K562 (cell line): Measurements from ENCODE around the gene SLCO2B1.

Experiments used
- CAMTA2 ChIP-seq: fragments of 250-450 bp; sonication (Bioruptor Pico); conservative IDR thresholded peaks from 2 replicates; pipeline ENCODE4 v1.5.1; 2022
- EZH2 ChIP-seq: IDR thresholded peaks from 2 replicates; pipeline ENCODE4 v1.6.1; 2012; ENCODE audit warnings: low read depth, mild to moderate bottlenecking, inconsistent platforms, low read length, borderline replicate concordance
- KDM1A ChIP-seq, 2 experiments: fragments of 450-650 bp; IDR thresholded peaks; 2 replicates each; pipeline ENCODE4 v1.6.1; 2016; ENCODE audit warnings: mild to moderate bottlenecking in 2 of 2
- PHB2 ChIP-seq: fragments of 450-650 bp; IDR thresholded peaks from 2 replicates; pipeline ENCODE4 v1.6.1; 2017; ENCODE audit warnings: low read depth
- TFE3 ChIP-seq: fragments of 450-650 bp; formaldehyde crosslinking; IDR thresholded peaks from 2 replicates; pipeline ENCODE4 v1.4.0; 2020; ENCODE audit warnings: mild to moderate bottlenecking, mixed read lengths
- TF ChIP-seq, protein P1 (sequence below), 3 experiments: IDR thresholded peaks in 2 of 3; conservative IDR thresholded peaks in 1 of 3; 2 replicates each; pipeline ENCODE4 v1.5.1; 2011 to 2012; ENCODE audit warnings: low read length in 3 of 3, mild to moderate bottlenecking in 3 of 3, control low read depth in 2 of 3, improper control_type of control experiment in 1 of 3, inconsistent platforms in 1 of 3, low read depth in 1 of 3, mixed read lengths in 1 of 3, moderate library complexity in 1 of 3; ENCODE audit not compliant: insufficient read depth in 2 of 3
- TF ChIP-seq, protein P2 (sequence below), 2 experiments: fragments of 450-650 bp in 1 of 2; sonication (generic) in 1 of 2; formaldehyde crosslinking in 1 of 2; IDR thresholded peaks in 1 of 2; conservative IDR thresholded peaks in 1 of 2; 2 replicates each; pipeline versions ENCODE4 v1.6.1 to v1.8.1; 2016 to 2023; ENCODE audit warnings: mild to moderate bottlenecking in 2 of 2, moderate library complexity in 2 of 2, inconsistent platforms in 1 of 2, missing genetic modification reagents in 1 of 2

GRCh38 chr11:75212411-75212810, 61.5 kb downstream of the SLCO2B1 start:
- TF ChIP-seq, protein P1, sequence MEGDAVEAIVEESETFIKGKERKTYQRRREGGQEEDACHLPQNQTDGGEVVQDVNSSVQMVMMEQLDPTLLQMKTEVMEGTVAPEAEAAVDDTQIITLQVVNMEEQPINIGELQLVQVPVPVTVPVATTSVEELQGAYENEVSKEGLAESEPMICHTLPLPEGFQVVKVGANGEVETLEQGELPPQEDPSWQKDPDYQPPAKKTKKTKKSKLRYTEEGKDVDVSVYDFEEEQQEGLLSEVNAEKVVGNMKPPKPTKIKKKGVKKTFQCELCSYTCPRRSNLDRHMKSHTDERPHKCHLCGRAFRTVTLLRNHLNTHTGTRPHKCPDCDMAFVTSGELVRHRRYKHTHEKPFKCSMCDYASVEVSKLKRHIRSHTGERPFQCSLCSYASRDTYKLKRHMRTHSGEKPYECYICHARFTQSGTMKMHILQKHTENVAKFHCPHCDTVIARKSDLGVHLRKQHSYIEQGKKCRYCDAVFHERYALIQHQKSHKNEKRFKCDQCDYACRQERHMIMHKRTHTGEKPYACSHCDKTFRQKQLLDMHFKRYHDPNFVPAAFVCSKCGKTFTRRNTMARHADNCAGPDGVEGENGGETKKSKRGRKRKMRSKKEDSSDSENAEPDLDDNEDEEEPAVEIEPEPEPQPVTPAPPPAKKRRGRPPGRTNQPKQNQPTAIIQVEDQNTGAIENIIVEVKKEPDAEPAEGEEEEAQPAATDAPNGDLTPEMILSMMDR (IDR thresholded peaks at IDR 0.05 in 2 of 3, conservative IDR thresholded peaks at IDR 0.05 in 1 of 3; ENCODE audit: insufficient read depth in 2 of 3, low read depth in 1 of 3, low read length in 3 of 3) = no peak
- TF ChIP-seq, protein P2, sequence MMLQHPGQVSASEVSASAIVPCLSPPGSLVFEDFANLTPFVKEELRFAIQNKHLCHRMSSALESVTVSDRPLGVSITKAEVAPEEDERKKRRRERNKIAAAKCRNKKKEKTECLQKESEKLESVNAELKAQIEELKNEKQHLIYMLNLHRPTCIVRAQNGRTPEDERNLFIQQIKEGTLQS (IDR thresholded peaks at IDR 0.05) = no peak
- TF ChIP-seq, protein P2 (CRISPR knock-in tag; conservative IDR thresholded peaks at IDR 0.05) = no peak
- TF ChIP-seq PHB2 = no peak
- TF ChIP-seq EZH2 = no peak
- no peak for TF ChIP-seq CAMTA2
- TF ChIP-seq TFE3 = peak; percentile 59
- no peak for TF ChIP-seq KDM1A (IDR thresholded peaks at IDR 0.05)
